Hematopoietic multipotent progenitor cell (in vitro differentiated cells): ENCODE results near the gene C1QTNF2. TPM values are rescaled to one million over a fixed set of nuclear protein-coding genes. Genes with fewer than 3 reads are reported as not detected.
A peak's percentile ranks its signal among the peaks of the same experiment; 100 is the strongest.

Experiments used
- DNase-seq, 3 donors: peaks; one replicate each; pipeline ENCODE4 v3.0.0-alpha.2; 2011 to 2015; ENCODE audit warnings: low read depth in 2 of 3, low spot score in 2 of 3
- total RNA-seq: library from RNA; depleted of rRNA; stranded (reverse); fragments of >200 nt; gene quantifications from one replicate; pipeline ENCODE4 v1.2.3, GENCODE V29; 2012

Gene C1QTNF2
- total RNA-seq, 1 donor = 0.27 TPM

DNA sequence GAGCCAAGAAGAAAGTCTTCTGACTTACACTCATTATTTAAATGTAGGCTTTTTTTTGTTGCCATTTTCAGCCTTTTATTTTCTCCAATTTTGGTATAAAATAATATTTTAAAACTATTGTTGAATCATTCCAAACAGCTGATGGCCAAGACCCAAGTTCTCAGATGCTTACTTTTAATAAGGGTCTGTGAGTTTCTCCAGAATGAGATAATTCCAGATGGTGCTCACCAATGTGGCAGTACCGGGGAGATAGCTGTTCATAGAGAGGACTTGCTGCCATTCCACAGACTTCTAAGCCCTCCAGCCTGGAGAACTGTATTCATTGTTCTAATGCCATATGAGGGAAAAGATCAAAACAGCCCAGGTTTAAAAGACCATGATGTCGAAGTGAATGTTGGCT lies 5.3 kb upstream of the C1QTNF2 start:
- no peak for DNase-seq

DNA sequence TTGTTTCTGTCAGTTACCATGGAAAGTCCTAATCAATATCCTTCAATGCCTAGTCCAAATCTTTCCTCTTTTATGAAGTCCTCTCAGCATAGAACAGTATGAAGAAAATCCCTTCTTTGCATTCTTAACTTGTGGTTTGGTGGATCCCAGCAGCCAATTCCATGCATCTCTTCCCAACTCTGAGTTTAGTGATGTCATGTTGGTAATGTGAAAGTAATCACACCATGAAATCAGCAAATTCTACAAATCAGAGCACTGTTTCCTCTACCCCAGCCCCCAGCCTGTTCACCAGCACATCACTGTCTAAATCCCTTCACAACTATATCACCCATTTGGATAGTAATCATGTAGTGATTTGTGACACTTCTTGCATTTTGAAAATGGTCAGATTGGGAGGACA lies 4.7 kb upstream of the C1QTNF2 start:
- DNase-seq = no peak

- DNase-seq = no peak
These were observed 868 bp upstream of the C1QTNF2 start for GRCh38 chr5:160371294-160371693.

DNA sequence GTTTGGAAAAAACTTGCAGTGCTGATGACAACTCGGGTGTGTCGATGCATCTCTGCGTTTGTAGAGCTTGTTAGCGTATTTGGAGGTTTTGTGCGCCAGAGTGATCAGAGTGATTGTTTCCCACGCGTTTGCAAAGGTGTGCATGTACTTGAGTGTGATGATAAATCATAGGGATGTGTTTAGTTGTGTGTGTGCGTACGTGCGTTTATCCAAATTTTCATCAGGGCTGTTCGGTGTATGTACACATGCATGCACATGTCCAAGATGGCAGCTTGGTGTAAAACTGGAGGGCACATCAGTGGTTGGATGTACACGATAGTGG lies 248 bp upstream of the C1QTNF2 start:
- peak in 1 of 3 donors; percentile 6 for DNase-seq

DNA sequence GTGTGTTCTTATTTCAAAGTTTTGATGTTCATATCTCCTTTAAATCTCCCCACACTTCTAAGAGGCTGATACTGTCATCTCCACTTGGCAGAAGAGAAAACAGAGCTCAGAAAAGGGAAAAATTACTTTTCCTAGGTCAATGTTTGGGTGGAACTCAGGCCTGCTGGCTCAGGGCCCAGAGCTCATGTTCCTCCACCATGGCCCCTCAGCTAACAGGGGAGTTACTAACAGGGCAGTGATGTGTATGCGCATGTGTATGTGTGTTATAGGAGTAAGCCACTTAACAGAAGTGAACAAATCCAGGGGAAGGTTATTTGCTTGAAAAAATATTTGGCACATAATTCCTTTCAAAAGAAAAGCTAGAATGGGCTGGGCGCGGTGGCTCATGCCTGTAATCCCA lies 2.5 kb downstream of the C1QTNF2 start:
- no peak for DNase-seq

DNA sequence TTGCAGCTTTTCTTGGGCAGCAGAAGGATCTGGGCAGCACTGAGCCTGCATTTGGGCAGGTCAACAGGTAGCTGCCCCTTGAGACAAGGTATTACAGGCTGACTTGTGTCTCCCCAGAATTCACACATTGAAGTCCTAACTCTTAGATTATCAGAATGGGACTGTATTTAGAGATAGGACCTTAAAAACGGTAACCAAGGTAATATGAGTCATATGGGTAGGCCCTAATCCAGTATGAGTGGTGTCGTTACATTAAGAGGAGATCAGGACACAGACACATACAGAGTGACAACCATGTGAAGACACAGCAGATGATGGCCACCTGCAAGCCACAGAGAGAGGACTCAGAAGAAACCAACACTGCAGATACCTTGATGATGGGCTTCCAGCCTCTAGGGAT lies 3.2 kb downstream of the C1QTNF2 start:
- DNase-seq = no peak

DNA sequence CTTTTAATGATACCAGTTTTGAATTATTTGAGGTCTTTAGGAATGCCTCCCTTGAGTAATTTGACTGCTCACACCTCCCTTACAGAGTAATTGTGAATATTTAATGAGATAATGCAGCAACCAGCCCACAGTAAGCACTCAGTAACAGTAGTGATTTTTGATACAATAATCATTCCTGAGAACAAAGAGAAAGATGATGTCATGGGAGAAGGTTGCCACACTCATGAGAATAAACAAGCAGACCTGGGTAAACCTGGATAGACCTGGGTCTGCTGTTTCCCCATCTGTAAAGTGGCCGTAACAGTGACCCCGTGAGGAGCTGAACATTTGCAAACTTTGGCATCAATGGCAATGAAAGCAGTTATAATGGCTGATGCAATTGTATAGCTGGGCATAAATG lies 4.2 kb downstream of the C1QTNF2 start:
- no peak for DNase-seq

DNA sequence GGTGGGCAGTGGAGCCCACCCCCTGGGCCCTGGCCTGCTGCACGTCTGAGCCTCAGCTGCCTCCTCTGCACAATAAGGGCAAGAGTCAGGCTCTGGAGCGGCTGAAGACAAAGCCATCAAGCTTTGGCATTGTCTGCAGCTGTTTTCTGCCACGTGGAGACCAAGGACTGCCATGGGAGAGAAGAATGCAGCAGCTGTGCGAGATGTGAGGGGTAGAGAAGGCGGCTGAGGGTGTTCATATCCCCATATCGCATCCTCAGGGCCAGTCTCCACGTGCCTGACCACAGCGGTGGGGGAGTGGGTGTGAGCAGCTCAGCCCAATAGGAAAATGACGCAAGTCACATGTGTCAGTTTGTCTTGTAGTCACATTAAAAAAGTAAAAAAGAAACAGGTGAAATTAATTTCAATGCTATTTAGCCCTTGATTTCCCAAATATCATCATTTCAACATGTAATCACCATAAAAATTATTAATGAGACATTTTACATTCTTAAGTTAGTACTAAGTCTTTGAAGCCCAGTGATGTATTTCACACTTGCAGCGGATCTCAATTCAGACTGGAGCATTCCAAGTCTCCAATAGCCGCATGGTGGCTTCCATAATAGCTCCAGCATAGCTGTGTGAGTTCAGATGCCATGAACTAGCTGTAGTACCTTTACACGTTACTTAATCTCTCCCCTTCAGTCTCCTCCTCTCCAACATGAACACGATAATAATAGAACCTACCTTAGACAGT lies 6.6 kb downstream of the C1QTNF2 start:
- DNase-seq = no peak

- DNase-seq = no peak
These were observed 7.2 kb downstream of the C1QTNF2 start for GRCh38 chr5:160363211-160363610.

- DNase-seq = no peak
These were observed 8.7 kb downstream of the C1QTNF2 start for GRCh38 chr5:160361624-160362228.

DNA sequence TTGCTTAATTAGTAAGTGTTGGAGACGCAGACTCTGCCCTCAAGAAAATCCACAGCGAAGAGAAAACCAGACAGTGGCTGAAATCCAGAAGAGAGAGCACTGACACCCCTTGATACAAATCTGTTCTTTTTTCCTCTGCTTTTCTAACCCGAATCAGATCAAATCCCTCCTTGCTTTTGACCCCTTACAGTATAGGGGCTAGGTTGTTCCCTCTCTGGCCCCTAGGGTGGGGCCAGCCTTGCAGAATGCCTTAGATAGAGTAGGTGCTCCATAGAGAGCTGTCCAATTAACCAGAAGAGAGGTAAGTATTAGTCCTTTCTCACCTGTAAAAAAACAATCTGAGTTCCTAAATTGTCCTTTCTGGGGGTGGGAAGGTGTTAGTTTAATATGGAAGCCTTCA lies 10.1 kb downstream of the C1QTNF2 start:
- no peak for DNase-seq

DNA sequence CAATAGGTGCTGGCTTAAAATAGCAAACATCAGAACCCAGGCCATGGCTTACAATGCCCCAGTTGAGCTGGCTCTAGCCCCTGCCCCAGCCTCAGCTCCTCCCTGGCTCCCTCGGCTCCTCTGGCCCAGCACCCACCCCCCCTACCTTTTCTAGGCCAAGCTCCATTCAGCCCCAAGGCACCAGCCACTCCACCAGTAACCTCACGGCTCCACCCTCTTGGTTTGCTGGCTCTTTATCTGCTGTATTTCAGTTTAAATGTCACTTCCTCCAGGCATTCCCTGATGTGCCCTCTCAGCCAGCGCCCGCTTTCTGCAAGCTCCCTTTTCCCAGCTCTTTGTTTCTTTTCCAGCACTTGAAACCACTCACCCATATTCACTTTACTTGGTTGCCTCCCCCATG lies 10.6 kb downstream of the C1QTNF2 start:
- no peak for DNase-seq

- no peak for DNase-seq
These were observed 11.2 kb downstream of the C1QTNF2 start for GRCh38 chr5:160359242-160359641.

DNA sequence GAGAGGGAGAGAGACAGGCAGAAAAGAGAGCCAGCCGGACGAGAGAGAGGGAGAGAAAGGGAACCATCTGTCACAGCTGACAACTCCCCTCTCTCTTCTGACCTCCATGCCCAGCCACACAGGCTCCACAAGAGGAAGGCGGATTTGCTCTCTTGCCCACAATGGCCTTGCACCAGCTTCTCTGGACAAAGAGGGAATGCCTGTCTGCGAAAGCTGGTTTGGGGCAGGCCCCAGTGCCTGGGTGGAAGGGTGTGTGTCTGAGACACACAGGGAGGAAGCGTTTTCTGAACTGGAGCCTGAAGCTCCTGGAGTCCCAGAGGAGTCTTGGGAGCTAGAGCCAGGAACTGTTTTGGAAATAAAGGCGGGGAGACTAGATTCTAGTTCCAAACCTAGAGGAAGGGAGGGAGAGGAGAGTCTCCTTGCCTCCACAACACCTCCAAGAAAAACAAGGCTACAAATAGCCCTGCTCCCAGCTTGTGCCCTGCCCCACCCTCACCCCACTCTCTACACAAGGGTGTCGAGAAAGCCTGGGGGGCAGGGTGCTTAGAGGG lies 12.5 kb downstream of the C1QTNF2 start:
- no peak for DNase-seq

DNA sequence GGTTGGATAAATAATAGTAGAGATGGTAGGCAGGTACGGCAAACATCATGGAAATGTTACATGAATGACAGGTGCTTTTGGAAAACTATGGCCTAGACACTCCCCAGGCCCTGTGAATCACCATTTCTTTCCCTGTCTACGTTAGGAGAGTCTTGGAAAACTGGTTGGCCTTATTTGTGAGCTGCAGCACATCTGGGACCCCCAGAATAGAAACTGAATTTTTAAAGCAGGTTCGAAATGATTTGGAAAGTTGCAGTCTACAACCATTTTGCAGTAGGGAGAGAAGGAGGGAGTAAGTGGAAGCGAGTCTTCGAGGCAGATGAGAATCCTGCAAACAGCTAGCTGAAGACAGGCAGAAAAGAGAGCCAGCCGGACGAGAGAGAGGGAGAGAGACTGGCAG lies 13.0 kb downstream of the C1QTNF2 start:
- no peak for DNase-seq

- no peak for DNase-seq
These were observed 13.7 kb downstream of the C1QTNF2 start for GRCh38 chr5:160356550-160357347.

GRCh38 chr5:160354666-160355065 lies 15.8 kb downstream of the C1QTNF2 start:
- DNase-seq = no peak

DNA sequence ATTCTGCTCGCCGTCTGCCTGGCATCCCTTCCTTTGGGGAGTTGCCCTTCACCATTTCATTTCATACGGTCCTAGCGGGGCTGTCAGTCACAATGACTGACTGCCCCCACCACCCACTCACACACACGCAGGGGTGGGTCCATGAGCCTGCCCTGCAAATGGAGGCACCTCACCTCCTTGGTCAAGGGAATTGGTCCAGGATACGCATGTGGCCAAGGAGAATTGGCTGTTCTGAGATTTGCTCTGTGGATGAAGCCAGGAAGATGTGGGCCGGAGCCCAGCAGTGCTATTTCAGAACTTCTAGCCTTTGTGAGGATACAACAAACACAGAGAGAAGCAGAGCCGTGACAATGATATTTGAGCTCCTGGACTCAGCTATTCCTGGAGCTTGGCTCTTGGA lies 17.0 kb downstream of the C1QTNF2 start:
- no peak for DNase-seq

GRCh38 chr5:160352308-160352707 lies 18.1 kb downstream of the C1QTNF2 start:
- no peak for DNase-seq

DNA sequence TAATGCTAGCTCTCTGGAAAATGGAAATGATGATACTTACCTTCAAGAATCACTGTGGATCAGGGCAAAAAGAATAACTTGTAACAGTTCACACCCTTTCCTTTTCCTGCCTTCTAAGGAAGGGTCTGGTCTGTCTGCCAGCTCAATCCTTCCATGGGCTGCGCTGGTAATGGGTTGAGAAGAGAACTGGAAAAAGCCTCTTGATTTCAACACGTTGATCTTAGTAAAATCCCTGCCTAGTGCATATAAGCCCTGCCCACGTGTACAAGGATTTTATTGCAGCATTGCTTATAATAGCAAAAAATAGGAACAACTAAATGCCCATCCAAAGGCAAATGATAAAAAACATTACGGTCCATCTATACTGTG lies 20.5 kb downstream of the C1QTNF2 start:
- no peak for DNase-seq

DNA sequence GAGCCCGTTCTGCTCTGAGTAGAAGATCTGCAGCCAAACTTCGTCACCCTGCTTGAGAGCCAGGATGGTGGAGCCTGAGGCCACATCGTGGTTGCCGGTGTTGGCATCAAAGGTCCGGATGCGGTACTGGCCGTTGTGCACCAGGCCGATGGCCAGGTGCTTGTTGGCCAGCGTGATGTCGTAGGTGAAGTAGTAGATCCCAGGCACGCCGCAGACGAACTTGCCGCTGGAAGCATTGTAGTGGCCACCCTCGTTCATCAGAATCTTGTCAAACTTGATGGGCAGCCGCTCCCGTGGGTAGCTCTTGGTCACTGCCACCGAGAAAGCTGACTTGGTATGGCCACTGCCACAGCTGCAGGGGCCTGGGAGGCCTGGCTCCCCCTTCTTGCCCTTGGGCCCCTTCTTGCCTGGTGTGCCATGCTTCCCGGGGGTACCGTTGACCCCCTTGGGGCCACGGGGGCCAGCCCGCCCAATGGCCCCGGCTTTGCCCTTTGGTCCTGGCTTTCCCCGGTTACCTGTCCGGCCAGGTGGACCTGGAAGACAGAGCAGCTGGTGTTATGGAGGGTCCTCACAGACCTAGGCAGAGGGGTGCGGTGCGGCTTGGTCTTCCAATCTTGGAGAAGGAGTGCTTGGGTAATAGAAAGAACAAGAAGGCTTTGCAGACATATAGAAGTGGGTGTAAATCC lies 21.0 kb downstream of the C1QTNF2 start:
- no peak for DNase-seq
